Activated gamma-delta T cell treated with anti-CD3 and anti-CD28 coated beads, Interleukin-2, amount 50 U/mL, for 16 hours (primary cell): ENCODE data around the gene RNF19B.

Experiments
- DNase-seq: peaks from one replicate; pipeline ENCODE4 v3.0.0-alpha.2; 2020; ENCODE audit warnings: low read depth

Gene RNF19B

GRCh38 chr1:32886828-32887414 is 77.7 kb downstream of the RNF19B start:
- no peak for DNase-seq
